Caco-2 (cell line): ENCODE data around the gene IDH3B. TPM values are rescaled to one million over a fixed set of nuclear protein-coding genes. Genes with fewer than 3 reads are reported as not detected.

Experiments
- BruUV-seq: library from RNA; stranded (reverse); fragments of 400-500 nt; replicated peaks from 2 replicates; lab custom pipeline; 2021; lab: Mats Ljungman, UMichigan
- CTCF ChIA-PET: fragments of 300-600 bp; sonication (Branson Sonifier 250); formaldehyde crosslinking; loops from one replicate; lab custom pipeline; 2022; ENCODE audit warnings: antibody characterized with exemption; lab: Charles Lee
- POLR2A ChIA-PET: fragments of 300-600 bp; sonication (Branson Sonifier 250); formaldehyde crosslinking; loops from one replicate; lab custom pipeline; 2022; ENCODE audit warnings: antibody characterized with exemption; lab: Charles Lee
- DNase-seq, 2 experiments: peaks; one replicate each; pipeline versions ENCODE4 v3.0.0 to v3.0.0-alpha.2; 2020 to 2022
- H3K27me3 ChIP-seq: replicated peaks from 2 replicates; pipeline ENCODE4 v1.6.0; 2011; ENCODE audit warnings: low read length; ENCODE audit not compliant: control insufficient read depth, insufficient read depth
- H3K36me3 ChIP-seq: 2 replicates; pipeline ENCODE4 v1.5.1; 2011; ENCODE audit warnings: low read length; ENCODE audit not compliant: control insufficient read depth, insufficient read depth
- H3K4me1 ChIP-seq: fragments of 250-450 bp; sonication (Bioruptor Pico); 2 replicates; pipeline ENCODE4 v1.5.1; 2020; ENCODE audit warnings: mild to moderate bottlenecking
- H3K4me3 ChIP-seq: 2 replicates; pipeline ENCODE4 v1.5.1; 2011; ENCODE audit warnings: low read depth, mild to moderate bottlenecking, control low read depth, low read length
- H3K9me3 ChIP-seq: fragments of 250-450 bp; sonication (Bioruptor Pico); 2 replicates; pipeline ENCODE4 v1.5.1; 2020; ENCODE audit warnings: mild to moderate bottlenecking, moderate library complexity
- H3K27ac Mint-ChIP-seq: one replicate; pipeline ENCODE4 v1.8.0; 2022; ENCODE audit warnings: mixed read lengths; ENCODE audit not compliant: unreplicated experiment
- H3K27me3 Mint-ChIP-seq: one replicate; pipeline ENCODE4 v1.8.0; 2022; ENCODE audit warnings: mixed read lengths; ENCODE audit not compliant: insufficient read depth, unreplicated experiment
- H3K36me3 Mint-ChIP-seq: one replicate; pipeline ENCODE4 v1.8.0; 2022; ENCODE audit warnings: mild to moderate bottlenecking, mixed read lengths; ENCODE audit not compliant: insufficient read depth, unreplicated experiment
- H3K4me1 Mint-ChIP-seq: one replicate; pipeline ENCODE4 v1.8.0; 2022; ENCODE audit warnings: low read depth, mixed read lengths; ENCODE audit not compliant: unreplicated experiment
- H3K4me3 Mint-ChIP-seq: one replicate; pipeline ENCODE4 v1.8.0; 2022; ENCODE audit warnings: mild to moderate bottlenecking, moderate library complexity, mixed read lengths; ENCODE audit not compliant: unreplicated experiment
- H3K9me3 Mint-ChIP-seq: one replicate; pipeline ENCODE4 v1.8.0; 2022; ENCODE audit warnings: mixed read lengths; ENCODE audit not compliant: unreplicated experiment
- CTCF ChIP-seq, 2 experiments: fragments of 200-600 bp in 1 of 2; IDR thresholded peaks; 1 replicate in 1 of 2; 2 replicates in 1 of 2; pipeline versions ENCODE4 v1.5.1 to v1.8.0; 2011 to 2022; ENCODE audit warnings: antibody characterized with exemption in 1 of 2, control low read depth in 1 of 2, inconsistent platforms in 1 of 2, low read depth in 1 of 2, low read length in 1 of 2, mild to moderate bottlenecking in 1 of 2, moderate library complexity in 1 of 2; ENCODE audit not compliant: insufficient read depth in 1 of 2, severe bottlenecking in 1 of 2, unreplicated experiment in 1 of 2
- intact Hi-C: fragments of 100-400 bp; cut with micrococcal nuclease; formaldehyde crosslinking; loops from one replicate; pipeline ENCODE4 v1.10.0; 2022; ENCODE audit not compliant: unreplicated experiment
- total RNA-seq: library from RNA; stranded (reverse); gene quantifications from 2 replicates; pipeline ENCODE4 v1.2.3, GENCODE V29; 2022

IDH3B gene
- total RNA-seq, 1 experiment from 2014 or later, result 137 TPM

- Mint-ChIP-seq H3K27me3 (peaks cover 3% of the 10 kb centered on the region), H3K4me3 (no peak overlapping the region), H3K9me3 (no peaks in the 10 kb centered on the region), H3K4me1 (no peaks in the 10 kb centered on the region), H3K36me3 (peaks cover 7% of the 10 kb centered on the region), H3K27ac (no peak overlapping the region)
- H3K36me3 ChIP-seq, result no peaks in the 10 kb centered on the region
- no peaks in the 10 kb centered on the region for H3K4me1 ChIP-seq
- no peaks in the 10 kb centered on the region for H3K9me3 ChIP-seq
- no TSS peak for BruUV-seq
- no peak for DNase-seq
- intact Hi-C loops, result no loop called here
- POLR2A ChIA-PET, result no interaction called here
- no peaks in the 10 kb centered on the region for H3K27me3 ChIP-seq
- H3K4me3 ChIP-seq, result no peak overlapping the region
- no peak for TF ChIP-seq CTCF (IDR thresholded peaks at IDR 0.05; ENCODE audit: insufficient read depth in 1 of 2, low read depth in 1 of 2, low read length in 1 of 2, severe bottlenecking in 1 of 2, unreplicated experiment in 1 of 2)
- CTCF ChIA-PET, result interaction anchor here (1.4 kb wide), 1 partner anchor 188 kb away, joined by 3 read pairs; no protein-coding TSS in a partner anchor
Measured at GRCh38 chr20:2709205-2709981, 45.4 kb upstream of the IDH3B start.

GRCh38 chr20:2708665-2709064 lies 44.6 kb upstream of the IDH3B start:
- peaks cover 7% of the 10 kb centered on the region for H3K36me3 Mint-ChIP-seq
- H3K4me1 Mint-ChIP-seq, result no peaks in the 10 kb centered on the region
- ChIA-PET POLR2A (no interaction called here), CTCF (interaction anchor here (1.4 kb wide), 1 partner anchor 187 kb away, joined by 3 read pairs; no protein-coding TSS in a partner anchor)
- no peak for DNase-seq
- no peaks in the 10 kb centered on the region for H3K27me3 ChIP-seq
- H3K4me3 Mint-ChIP-seq, result no peak overlapping the region
- no peaks in the 10 kb centered on the region for H3K9me3 ChIP-seq
- no TSS peak for BruUV-seq
- intact Hi-C loops, result no loop called here
- TF ChIP-seq CTCF (IDR thresholded peaks at IDR 0.05; ENCODE audit: insufficient read depth in 1 of 2, low read depth in 1 of 2, low read length in 1 of 2, severe bottlenecking in 1 of 2, unreplicated experiment in 1 of 2), result no peak
- no peak overlapping the region for H3K27ac Mint-ChIP-seq
- no peaks in the 10 kb centered on the region for H3K27me3 Mint-ChIP-seq
- no peaks in the 10 kb centered on the region for H3K4me1 ChIP-seq
- H3K4me3 ChIP-seq, result no peak overlapping the region
- no peaks in the 10 kb centered on the region for H3K9me3 Mint-ChIP-seq
- no peaks in the 10 kb centered on the region for H3K36me3 ChIP-seq

- no peaks in the 10 kb centered on the region for H3K27me3 ChIP-seq
- CTCF ChIA-PET, result interaction anchor here (1.4 kb wide), 1 partner anchor 186 kb away, joined by 3 read pairs; no protein-coding TSS in a partner anchor
Measured at GRCh38 chr20:2708073-2708415, 44.0 kb upstream of the IDH3B start.

More at GRCh38 chr20:2708073-2708415, 44.0 kb upstream of the IDH3B start:
- intact Hi-C loops, result no loop called here
- Histone ChIP-seq H3K4me3 (no peak overlapping the region), H3K9me3 (no peaks in the 10 kb centered on the region), H3K4me1 (no peaks in the 10 kb centered on the region), H3K36me3 (no peaks in the 10 kb centered on the region)
- Mint-ChIP-seq H3K27me3 (no peaks in the 10 kb centered on the region), H3K4me3 (no peak overlapping the region), H3K4me1 (no peaks in the 10 kb centered on the region), H3K36me3 (peaks cover 7% of the 10 kb centered on the region), H3K9me3 (no peaks in the 10 kb centered on the region), H3K27ac (no peak overlapping the region)
- no peak for TF ChIP-seq CTCF (IDR thresholded peaks at IDR 0.05; ENCODE audit: insufficient read depth in 1 of 2, low read depth in 1 of 2, low read length in 1 of 2, severe bottlenecking in 1 of 2, unreplicated experiment in 1 of 2)
- POLR2A ChIA-PET, result no interaction called here
- BruUV-seq, result no TSS peak
- DNase-seq, result no peak
